Measurements from ENCODE around the gene ADAMTSL2.

- TF ChIP-seq GATA3 (IDR thresholded peaks at IDR 0.05; ENCODE audit: low read depth, low read length) (no peak), GATA2 (IDR thresholded peaks at IDR 0.05; ENCODE audit: low read depth, low read length) (no peak)
Measured at GRCh38 chr9:133520121-133520835, 14.2 kb upstream of the ADAMTSL2 start.

Measured in SH-SY5Y (cell line).